GM19238 (cell line): ENCODE results near the gene ADAM11.

Experiments
- DNase-seq: peaks from one replicate; pipeline ENCODE4 v3.0.0; 2011; ENCODE audit warnings: low spot score; ENCODE audit not compliant: insufficient read length

Gene ADAM11

GRCh38 chr17:44757045-44757917 lies 1.5 kb upstream of the ADAM11 start:
- DNase-seq: no peak

DNA sequence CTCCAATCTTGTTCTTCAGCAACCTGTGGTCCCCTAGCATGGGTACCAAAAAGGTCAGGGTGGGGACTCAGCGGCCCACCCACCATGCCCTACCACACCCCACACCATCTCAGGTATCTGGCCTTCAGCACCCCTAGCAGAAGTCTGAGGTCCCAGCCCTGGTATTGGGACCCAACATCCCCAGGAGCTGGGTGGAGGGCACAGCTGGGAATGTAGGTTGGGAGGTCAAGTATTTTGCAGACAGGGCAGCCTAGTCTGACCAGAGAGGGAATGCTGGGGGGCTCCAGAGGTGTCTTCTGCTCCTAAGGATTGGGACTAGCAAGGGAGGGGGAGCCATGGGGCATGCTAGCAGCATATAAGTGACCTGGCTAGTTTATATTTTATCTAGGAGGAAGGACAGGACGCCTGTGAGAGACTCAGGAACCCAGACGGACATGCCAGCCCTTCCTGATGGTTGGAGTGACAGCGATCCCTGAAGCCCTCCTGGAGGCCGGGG lies 822 bp upstream of the ADAM11 start:
- no peak for DNase-seq

DNA sequence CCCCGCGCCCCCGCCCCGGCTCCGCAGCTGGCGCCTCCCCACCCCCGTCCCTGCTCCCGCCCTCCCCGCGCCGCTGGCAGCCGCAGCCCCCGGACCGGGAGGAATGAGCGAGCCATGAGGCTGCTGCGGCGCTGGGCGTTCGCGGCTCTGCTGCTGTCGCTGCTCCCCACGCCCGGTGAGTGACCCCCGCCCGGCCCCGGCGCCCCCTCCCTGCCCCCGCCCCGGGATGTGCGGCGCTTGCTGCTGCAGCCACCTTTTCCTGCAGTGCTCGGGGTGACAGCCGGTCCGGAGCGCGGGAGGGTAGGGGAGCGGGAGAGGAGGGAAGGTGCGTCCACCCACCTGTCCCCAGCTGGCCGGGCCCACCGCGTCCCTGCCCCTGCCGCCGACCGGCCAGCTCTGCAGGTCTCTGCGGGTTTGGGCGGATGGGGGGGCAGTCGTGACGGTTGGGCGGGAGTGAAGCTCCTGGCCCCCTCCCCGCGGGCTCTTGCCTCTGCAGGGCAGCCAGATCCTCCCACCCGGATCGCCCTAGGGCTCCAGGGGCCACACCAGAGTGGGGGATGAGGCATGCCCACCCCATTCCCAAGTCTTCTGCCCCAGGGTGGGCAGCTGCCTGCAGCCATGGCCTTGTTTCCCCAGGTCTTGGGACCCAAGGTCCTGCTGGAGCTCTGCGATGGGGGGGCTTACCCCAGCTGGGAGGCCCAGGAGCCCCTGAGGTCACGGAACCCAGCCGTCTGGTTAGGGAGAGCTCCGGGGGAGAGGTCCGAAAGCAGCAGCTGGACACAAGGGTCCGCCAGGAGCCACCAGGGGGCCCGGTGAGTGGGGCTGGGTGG lies 513 bp downstream of the ADAM11 start:
- no peak for DNase-seq

GRCh38 chr17:44759916-44760243 lies 1.1 kb downstream of the ADAM11 start:
- DNase-seq: no peak

GRCh38 chr17:44760474-44761308 lies 1.9 kb downstream of the ADAM11 start:
- no peak for DNase-seq

DNA sequence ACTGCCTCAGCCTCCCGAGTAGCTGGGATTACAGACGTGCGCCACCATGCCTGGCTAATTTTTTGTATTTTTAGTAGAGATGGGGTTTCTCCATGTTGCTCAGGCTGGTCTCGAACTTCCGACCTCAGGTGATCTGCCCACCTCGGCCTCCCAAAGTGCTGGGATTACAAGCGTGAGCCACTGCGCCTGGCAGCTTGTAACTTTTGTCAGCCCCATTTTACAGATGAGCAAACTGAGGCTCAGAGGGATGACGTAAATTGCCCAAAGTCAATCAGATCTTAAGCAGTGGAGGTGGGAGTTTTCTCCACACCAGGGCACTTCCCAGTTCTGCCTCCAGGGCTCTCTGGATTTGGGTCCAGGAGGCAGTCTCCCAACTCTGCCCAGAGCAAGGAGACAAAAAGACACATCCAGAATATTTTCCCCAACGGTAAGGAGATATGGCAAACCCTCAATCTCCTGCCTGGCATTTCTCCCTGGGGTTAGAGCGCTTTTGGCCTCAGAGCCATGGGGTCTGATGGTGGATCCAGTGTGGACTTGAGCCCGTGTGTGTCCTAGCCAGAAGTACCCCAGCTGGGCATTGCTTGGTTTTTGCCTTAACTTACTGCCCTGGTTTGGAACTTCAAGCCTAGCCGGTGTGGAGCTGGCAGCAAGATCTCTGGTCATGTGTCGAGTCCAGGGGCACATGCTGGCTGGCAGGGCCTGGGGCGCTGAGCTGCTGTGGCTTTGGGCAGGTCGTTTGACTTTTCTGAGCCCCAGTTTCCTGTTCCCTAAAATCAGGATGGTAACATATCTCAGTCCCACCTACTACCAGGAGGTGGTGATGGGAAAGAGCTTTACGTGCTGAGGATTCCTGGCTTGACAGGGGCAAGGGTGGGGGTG lies 3.4 kb downstream of the ADAM11 start:
- DNase-seq: no peak

DNA sequence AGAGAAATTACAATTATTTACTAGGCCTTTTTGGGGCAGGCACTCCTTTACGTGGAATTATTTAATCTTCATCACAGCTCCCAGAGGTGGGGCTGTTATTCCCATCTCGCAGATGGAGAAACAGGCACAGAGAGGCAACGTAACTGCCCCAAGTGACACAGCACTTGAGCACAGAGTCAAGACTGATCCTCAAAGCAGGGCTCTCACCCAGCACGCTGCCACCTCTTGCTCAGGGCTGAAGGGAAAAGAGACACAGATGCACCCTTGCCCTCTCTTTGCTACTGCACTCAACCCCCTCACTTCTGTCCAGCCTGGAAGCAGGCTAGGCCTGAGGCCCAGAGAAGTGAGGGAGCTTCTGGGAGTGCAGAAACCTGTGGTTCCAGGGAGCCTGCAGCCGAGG lies 4.4 kb downstream of the ADAM11 start:
- DNase-seq: no peak

DNA sequence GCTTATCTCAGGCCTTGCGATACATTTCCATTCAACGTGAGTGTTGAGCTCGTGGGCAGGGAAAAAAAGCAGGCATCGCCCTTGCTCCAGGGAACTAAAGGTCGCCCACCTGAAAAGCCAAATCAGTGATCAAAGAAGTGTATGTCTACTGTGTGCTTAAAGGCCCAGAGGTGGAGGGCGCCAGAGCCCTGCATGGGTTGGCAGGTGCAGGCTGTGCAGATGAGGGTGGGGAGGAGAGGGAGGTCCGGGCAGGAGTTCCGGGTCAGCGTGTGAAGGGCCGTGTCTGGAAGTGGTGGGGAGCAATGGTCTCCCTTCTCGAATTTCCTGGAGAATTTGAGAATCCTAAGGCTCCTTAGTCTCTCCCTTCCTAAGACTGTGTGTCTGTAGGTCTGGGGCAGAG lies 7.2 kb downstream of the ADAM11 start:
- DNase-seq: no peak

DNA sequence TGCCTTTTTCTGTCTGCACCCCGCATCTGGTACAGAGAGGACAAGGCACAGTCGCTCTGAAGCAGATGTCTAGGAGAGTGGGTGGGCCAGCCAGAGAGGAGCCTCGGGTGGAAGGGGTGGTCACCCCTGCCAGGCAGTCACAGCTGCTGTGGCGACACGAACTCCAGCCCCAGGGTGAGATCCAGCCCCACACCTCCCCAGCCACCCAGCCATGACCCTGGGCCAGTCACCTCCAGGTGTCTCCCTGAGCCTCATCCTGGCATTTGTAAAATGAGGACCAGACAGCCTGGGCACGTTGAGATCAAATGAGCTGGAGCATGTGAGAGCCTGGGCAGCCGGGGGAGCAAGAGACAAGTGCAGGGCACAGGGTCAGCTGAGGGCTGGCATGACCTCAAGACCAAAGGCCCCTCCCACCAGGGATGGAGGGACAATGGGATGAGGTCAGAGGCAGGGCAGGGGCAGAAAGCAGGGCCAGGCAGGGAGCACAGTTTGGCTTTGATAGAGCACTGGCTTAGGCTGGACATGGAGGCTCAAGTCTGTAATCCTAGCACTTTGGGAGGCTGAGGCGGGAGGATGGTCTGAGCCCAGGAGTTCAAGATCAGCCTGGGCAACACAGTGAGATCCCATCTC lies 7.7 kb downstream of the ADAM11 start:
- DNase-seq: no peak

- no peak for DNase-seq
These were observed 8.7 kb downstream of the ADAM11 start for GRCh38 chr17:44767493-44767892.

DNA sequence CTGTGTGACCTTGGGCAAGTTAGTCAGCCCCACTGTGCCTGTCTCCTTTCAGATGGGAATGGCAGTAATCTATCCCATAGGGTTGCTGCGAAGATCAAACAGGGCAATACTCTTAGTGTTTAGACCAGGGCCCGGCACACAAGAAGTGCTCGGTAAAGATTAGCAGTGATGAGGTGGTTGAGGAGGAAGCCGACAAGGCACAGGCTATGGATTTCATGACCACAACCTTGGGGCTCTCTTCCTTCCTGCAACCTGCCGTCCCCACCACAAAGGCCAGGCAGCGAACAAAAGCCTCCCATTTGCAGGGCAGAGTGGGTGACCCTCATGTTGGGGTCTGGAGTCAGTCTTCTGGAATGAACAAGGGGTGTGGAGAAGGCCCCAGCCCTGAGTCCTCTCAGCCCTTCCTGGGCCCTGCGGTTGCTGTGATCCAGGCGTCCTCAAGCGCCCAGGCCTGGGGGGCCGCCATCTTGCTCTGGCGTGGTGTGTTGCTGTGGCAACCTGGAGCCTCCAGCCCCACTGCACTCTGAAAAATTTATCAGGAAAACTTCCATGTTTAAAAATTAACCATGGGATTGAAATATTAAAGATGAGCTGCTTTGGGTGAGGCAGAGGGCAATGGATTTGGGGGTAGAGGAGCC lies 9.8 kb downstream of the ADAM11 start:
- DNase-seq: no peak

DNA sequence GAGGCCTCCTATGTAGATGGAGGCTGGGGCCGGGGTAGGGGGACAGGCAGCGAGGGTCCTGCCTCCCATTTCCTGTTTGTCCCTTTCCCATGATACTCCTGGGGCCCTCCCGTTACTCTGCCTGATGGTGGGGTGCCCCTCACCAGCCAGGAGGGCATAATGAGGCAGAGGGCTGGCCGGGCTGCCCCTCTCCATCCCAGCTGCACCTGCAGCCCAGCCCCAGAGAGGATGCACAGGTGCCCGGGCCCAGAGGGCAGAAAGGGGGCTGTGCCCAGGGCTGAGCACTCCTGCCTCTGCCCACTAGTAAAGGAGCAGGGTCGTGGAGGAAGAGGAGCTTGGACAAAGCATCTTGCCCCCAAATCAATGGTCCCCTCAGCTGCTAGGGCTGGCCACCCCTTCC lies 10.4 kb downstream of the ADAM11 start:
- DNase-seq: no peak

DNA sequence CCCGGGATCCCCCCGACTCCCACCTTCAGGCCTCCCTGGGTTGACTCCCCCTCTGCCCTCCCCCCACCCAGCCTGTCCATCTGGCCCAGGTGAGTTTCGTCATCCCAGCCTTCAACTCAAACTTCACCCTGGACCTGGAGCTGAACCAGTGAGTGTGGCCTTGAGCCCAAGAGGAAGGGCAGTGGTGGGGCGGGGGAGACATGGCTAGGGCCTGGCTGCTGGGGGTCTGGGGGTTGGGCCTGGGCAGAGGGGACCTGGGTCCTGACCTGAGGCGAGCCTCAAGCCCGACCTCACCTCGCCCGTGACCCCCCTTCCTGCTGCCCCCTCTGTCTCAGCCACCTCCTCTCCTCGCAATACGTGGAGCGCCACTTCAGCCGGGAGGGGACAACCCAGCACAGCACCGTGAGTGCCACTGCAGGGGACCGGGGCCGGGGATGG lies 10.9 kb downstream of the ADAM11 start:
- DNase-seq: no peak

- no peak for DNase-seq
These were observed 11.6 kb downstream of the ADAM11 start for GRCh38 chr17:44770166-44770925.

DNA sequence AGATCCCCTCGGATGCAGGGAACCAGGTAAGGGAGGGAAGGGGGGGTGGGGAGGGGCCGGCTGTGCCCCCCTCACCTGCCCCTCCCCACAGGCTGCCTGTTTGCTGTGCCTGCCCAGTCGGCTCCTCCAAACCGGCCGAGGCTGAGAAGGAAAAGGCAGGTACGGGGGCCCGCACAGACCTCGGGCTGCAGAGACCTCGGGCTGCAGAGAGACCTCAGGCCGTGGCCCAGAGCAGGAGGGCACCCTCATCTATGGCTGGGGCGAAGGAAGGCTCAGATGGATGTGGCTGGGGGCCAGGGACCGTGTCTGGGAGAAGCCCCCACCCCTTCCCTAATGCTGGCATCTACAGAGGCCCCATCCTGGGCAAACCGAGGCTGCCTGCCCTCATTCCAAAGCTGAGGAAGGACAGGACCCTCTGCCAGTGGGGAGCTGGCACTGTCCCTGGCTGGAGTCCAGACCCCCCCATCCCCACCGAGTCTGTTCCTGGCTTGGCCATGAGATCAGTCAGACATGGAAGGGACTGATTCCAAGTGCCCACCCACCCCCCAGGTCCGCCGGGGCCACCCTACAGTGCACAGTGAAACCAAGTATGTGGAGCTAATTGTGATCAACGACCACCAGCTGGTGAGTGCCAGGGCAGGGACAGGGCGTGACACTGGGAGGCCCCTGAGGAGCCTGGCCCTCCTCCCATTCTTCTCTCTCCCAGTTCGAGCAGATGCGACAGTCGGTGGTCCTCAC lies 13.7 kb downstream of the ADAM11 start:
- DNase-seq: no peak

DNA sequence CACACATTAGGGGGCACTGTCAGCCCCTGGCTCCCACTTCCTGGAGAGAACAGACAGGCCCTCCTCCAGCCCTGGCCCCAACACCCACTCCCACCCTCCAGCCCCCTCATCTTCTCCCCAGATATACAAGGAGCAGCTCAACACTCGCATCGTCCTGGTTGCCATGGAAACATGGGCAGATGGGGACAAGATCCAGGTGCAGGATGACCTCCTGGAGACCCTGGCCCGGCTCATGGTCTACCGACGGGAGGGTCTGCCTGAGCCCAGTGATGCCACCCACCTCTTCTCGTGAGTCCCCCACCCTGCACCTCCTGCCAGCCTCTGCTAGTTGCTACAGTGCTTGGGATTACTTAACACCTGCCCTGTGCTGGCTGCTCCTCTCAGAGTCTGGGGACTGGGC lies 14.4 kb downstream of the ADAM11 start:
- DNase-seq: no peak

DNA sequence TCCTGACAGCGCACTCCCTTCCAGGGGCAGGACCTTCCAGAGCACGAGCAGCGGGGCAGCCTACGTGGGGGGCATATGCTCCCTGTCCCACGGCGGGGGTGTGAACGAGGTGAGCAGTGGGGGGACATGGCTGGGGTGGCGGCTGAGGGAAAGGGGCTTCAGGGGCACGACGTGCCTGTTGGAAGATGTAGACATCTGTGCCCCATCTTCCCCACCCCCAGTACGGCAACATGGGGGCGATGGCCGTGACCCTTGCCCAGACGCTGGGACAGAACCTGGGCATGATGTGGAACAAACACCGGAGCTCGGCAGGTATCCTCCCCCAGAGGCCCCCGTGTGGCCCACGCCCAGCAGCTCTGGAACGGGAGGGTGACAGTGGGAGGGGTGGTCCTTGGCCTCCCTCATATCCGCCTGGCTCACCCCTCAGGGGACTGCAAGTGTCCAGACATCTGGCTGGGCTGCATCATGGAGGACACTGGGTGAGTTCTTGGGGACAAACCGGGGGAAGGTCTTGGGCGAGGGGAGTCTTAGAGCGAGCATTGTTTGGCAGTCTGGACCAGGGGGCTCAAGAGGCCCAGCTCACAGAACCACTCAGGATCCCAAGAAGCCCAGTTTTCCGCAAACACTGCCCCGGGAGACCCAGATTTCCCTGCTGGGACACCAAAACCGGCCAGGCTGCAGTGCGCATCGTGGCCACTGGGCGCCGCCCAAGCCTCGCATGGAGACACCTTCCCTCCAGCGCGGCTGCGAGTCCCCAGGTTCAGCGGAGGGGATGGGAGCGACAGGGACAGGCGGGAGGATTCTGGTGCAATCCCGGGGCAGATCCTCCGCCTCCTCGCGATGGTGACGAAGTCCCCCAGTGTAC lies 15.7 kb downstream of the ADAM11 start:
- DNase-seq: peak; percentile 92
